GM21528 (cell line): Measurements from ENCODE around the gene LMF2.

ENCODE experiments used
- ATAC-seq: cut with Tn5 transposase; IDR thresholded peaks from one replicate; pipeline ENCODE4 v1.9.1; 2021; ENCODE audit warnings: mild to moderate bottlenecking, moderate library complexity; ENCODE audit not compliant: unreplicated experiment, low FRiP score

Gene LMF2

DNA sequence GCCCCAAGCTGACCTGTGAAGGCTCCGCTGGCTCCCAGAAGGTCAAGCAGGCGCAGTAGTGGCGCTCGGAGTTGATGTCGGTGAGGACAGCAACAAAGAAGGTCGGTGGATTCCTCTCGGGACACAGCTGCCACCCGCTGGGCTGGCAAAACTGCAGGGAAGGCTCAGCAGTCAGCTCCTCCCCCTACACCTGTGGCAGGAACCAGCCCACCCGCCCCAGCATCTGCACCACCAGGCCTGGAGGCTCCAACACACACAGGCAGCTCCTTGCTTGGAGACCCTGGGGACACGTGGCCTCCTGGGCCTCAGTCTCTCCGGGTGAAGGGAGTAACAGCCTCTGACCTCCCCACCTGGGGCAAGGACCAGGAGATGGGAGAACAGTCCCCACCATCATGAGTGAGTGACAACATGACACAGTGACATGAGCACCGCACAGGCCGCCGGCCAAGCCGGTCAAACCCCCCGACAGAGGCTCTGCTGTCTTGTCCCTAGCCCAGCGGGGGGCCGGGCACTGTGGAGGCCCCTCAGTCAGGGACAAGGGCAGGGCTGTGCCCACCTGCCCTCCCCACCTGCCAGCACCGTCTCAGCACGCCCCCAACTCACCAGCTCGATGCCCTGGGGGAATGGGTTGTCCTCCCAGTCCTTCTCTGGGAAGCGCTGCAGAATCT, 39.6 kb downstream of the LMF2 start:
- no peak for ATAC-seq

DNA sequence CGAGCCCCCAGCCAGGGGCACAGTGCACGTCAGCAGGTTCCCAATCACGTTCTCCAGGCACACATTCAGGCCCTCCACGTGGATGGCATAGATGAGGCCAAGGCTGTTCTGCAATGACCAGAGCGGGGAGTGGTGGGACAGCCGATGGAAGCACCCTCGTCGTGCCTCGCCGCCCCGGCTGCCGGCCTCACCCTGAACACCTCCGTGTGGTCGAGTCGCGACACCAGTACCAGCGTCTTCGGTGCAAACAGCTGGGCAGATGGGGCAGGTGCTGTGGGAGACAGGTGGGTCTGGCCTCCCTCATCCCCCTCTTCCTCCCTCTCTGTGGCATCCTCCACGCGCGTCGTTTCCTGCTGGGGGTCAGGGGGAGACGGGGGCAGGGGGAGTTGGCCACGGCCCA, 40.2 kb downstream of the LMF2 start:
- no peak for ATAC-seq

DNA sequence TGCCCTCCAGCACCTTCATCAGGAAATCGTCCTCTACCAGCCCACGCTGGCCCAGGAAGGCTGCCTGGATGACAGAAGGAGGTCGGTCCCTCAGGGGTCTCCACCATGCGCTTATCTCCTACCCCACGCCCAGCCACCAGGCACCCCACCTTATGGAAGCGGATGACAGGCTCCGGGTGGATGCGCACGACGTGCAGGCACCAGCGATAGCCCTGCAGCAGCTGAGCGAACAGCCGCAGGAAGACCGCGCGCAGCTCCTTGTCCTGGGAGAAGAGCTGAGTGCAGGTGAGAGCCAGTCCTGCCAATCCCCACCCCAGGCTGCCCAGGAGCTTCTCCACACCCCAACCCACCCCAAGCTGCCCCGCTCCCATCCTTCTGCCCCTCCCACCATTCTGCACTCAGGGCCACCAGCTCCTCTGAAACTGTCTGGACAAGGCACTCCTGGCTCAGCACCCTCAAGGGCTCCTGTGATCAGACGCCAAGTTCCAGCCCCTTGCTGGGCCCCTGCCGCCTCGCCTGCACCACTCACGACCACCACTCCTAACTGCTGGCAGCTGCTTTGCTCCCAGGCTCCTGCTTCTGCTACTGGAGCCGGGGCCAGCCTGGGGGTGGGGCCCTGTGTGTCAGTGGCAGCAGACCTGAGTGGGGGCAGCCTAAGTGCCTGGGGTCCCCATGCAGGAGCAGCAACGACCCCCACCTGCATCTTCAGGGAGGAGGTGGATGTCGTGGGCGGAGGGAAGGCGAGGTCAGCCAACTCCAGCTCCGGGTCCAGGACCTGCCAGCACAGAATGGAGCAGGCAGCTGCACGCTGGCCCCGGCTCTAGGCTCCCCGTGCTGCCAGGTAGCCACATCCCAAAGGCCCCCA, 42.2 kb downstream of the LMF2 start:
- ATAC-seq = no peak

DNA sequence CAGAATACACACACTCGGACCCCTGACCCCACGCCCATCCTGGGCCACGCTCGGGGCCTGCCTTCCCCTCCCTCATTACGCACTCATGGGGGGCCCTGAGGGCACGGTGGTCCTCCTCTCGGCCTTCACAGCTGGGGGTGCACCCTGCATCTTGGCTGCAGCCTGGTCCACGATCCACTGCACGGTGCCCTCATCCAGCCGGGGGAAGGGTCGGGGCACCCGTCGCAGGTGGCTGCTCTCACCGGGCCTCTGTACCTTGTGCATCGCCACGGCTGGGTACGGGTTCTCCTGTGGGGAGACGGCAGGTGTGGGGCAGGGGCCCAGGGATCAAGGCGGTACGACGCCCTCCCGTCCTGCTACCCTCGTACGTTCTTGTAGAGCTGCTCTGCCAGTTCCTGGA, 43.1 kb downstream of the LMF2 start:
- no peak for ATAC-seq

DNA sequence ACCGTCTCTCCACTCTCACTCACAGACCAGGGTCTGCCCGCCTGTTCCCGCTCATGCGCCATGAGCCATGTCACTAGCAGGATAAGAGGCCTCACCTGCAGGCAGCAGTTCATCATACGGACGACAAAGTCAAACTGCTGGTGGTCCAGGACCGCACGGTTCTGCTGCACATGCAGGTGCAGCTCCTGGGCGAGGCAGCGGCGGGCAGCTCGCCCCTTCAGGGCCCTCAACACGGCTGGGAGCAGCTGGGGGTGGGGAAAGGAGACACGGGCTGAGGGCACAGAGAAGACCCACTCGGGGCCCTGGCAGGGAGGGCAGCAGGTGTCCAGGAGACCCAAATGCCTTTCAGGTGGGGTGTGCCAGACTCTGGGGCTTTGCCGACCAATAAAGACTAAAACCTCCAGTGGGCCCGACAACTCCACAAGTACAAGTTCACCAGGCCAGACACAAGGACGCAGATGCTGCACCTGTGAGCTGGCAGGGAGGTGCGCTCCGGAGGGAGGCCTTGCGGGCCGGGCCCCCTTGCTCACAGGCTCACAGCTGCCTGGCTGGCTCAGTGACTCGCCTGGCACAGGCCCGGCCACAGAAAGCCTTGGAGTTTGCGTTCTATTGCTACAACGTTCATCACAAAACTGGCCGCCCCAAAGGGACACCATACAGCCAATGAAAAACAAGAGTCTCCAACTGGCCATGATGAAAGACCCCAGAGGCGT, 44.2 kb downstream of the LMF2 start:
- no peak for ATAC-seq

DNA sequence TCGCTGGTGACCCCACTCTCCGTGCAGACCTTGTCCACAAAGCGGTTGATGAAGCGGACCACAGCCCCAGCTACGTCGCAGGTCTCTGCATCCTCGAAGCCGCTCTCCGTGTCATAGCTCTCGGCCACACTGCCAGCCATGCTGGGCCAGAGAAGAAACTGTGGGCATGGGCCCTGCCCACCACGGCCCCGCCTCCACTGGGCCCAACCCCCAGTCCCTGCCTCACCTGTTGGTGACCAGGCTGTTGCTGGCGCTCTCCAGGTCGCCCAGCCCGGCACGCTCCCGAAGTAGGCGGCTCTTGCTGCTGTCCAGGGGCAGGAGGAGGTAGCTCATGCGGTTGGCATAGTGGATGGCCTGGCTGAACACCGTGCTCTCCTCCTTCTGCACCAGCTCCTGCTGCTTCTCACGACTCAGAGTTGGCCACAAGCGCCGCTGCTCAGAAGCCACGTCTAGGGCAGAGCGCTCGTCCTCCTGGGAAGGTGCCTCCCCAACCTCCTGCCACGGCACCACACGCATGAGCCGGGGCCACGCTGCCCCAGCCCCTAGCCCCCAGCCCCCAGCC, 45.4 kb downstream of the LMF2 start:
- no peak for ATAC-seq

DNA sequence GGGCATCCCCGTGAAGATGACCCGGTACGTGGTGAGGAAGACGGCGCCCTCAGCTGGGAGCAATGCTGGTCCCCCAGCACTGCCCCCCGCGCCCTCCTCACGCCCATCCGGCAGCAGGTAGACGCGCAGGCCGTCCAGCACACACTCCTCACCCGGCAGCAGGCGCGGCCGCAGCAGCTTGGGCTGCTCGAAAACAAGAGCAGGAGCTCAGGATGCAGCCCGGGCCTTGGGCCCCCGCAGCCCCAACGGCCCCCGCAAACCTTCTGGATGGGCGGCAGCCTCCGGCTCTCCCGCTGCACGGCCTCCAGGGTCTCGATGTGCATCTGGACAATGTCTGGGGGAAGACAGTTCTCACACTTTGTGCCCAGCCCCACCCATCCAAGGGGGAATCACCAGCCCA, 46.0 kb downstream of the LMF2 start:
- no peak for ATAC-seq

DNA sequence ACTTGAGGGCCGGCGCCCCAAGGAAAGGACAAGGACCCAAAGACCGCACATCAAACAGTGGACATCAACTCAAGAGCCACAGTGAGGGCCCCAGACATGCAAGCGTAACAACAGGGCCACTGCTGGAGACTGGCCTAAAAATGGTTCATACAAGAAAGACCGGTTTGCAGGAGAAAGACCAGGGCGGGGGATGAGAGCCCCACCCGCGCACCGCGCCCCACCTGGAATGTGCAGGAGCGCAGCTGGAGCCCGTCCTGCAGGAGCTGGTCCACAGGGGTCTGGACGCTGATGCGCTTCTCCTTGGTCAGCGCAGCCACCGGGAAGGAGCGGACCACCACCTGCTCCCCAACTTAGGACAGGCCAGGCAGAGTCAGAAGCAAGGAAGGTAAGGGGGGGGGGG, 46.6 kb downstream of the LMF2 start:
- ATAC-seq = no peak

DNA sequence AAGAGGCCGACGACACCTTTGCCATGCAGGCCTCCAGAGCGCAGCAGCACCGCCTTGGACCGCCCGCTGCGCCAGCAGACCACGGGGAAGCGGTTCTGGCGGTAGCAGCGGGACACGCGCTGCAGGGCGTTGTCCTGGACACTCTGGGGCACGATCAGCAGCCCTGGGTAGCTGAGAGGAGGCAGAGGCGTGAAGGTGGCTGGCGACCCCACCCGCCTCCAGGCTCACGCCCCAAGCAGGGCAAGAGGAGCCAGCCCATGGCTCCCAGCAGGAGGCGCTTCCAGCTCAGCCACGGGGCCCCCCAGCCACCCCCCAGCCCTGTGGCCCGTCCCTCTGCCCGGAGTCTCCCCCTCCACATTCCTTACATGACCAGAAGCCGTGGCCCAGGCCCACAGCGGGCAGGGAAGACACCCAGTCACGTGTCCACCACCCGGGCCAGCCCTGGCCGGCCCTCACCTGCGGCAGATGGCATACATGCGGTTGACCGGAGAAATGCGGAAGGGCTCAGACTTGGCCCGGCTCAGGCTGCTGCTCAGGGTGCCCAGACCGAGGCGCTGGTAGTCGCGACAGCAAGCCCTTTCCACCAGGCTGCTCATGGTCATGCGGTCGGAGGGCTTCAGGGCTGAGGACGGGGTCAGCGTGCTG, 47.9 kb downstream of the LMF2 start:
- ATAC-seq = no peak

DNA sequence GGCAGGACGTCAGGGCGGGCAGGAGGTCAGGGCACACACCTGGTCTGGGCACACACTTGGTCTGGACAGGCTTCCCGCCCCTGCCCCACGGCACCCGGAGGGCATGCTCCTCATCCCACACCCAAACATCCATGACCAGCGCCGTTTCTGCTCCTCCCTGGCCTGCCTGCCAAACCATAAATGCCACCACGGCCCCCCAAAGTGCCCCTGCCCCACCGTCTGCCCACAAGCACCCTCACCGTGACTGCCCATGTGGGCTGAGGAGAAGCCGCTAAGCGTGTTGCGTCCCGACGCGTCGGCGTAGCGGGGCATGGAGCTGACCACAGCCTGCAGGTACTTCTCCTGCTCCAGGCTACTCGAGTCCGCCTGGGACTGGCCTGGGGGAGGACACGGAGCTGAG, 48.5 kb downstream of the LMF2 start:
- ATAC-seq = no peak

DNA sequence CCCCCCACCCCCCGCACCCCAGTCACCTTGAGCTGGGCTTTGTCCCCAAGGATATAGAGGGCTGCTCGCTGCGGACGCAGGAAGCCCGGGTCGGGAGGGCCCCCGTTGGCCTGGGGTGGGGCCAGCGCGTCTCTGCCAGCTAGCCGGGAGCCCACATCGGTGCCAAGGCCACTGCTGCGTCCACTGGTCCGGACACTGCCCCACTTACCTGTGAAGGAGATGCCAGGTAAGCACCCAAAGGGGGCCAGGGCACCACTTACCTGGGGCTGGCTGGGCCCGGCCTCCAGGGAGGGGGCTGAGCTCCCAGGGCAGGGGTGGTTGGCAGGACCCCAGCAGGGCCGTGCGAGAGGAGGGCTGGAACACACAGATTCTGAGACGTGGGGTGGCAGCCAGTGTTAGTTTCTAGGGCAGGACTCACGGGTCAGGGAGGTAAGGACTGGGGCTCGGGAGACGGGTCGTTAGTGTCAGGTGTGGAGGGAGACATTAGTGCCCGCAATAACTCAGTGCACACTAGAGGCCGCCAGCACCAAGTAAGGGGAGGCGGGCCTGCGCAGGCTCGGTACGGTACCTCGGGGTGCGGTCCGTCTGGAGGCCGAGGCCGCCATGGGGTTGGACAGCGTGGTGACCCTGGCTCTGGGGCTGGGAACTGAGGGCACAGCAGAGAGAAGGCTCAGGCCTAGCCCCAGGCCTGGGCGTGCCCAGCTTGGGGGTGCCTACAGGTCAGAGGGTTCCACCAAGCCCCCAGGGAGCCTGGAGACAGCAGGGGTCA, 50.9 kb downstream of the LMF2 start:
- no peak for ATAC-seq

DNA sequence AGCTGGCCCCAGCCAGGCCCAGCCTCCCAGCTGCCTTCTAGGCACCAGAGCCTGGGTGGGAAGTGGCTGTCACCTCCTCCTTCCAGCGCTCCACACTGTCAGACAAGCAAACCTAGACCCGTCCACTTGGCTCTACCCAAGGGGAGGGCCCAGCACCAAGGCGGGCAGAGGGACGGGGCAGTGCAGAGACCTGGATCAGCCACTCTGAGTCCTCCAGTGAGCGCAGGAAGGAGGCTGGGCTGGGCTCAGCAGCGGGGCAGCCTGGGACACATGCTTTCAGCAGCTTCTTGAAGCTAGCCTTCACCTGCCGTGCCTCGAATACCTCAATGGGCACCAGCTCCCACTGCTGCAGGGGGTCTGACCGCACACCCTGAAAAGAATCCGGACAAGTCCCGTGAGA, 51.5 kb downstream of the LMF2 start:
- ATAC-seq = no peak

DNA sequence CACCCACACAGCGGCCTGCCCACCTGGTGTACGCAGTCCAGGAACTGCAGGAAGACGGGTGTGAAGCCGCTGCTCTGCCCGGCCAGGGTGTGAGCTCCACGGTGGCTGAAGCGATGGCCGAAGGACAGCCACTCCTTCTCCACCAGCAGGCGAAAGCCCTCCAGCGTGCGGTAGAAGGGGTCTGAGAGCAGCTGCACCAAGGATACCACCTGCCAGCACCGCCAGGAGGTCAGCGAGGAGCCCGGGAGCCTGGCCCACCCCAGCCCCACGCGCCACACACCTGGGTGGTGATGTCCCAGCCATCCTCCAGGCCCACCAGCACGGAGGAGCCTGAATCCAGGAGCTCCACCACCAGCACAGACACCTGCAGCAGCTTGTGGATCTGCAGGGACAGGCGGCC, 52.3 kb downstream of the LMF2 start:
- ATAC-seq = no peak

DNA sequence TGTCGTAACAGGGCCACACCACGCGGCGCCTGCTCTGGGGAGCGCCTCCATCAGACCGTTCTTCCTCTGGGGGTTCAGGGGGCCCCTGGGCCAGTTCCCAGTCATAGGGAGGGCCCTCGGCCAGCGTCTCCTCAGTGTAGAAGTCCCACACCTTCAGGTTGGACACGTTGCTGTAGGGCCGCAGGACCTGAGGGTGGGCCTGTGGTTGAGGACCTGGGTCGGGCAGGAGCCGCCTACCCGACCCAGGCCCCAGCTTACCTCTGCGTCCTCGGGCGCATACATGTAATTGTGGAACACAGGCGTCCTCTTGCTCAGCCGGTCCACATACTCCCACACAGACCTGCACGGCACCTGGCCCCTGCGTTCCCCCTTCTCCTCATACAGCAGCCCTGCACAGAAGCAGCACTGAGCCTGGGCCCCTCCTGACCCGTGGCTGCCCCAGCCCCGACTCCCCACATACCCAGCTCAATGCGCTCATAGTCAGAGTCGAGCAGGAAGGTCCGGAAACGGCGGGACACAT, 52.9 kb downstream of the LMF2 start:
- no peak for ATAC-seq
